CD4-positive, alpha-beta T cell (primary cell): ENCODE data around the gene WASF3. TPM values are rescaled to one million over a fixed set of nuclear protein-coding genes. Genes with fewer than 3 reads are reported as not detected.

ENCODE experiments used
- ATAC-seq: fragments of 200-7000 bp; cut with Tn5 transposase; one replicate; pipeline ENCODE4 v1.10.0; 2022; ENCODE audit warnings: mild to moderate bottlenecking; ENCODE audit not compliant: poor library complexity
- CTCF ChIA-PET: fragments of 350-600 bp; sonication (Branson Sonifier 250); formaldehyde crosslinking; loops from one replicate; lab custom pipeline; 2021; ENCODE audit warnings: antibody characterized with exemption, inconsistent platforms; lab: Charles Lee
- POLR2A ChIA-PET: fragments of 350-600 bp; sonication (Branson Sonifier 250); formaldehyde crosslinking; loops from one replicate; lab custom pipeline; 2021; ENCODE audit warnings: antibody characterized with exemption, inconsistent platforms; lab: Charles Lee
- DNase-seq, 14 experiments: peaks; one replicate each; pipeline ENCODE4 v3.0.0-alpha.2; 2013 to 2020; ENCODE audit warnings: mixed read lengths in 2 of 14
- H3K27ac ChIP-seq, 2 donors: one replicate each; pipeline versions ENCODE4 v1.5.1 to v1.7.0; 2013; ENCODE audit warnings: low read length in 2 of 2, low read depth in 1 of 2, mild to moderate bottlenecking in 1 of 2
- H3K27me3 ChIP-seq, 2 experiments: 1 replicate in 1 of 2; 2 replicates in 1 of 2; pipeline versions ENCODE4 v1.6.1 to v1.7.0; 2013; ENCODE audit warnings: low read length in 2 of 2, control low read depth in 1 of 2, mild to moderate bottlenecking in 1 of 2, moderate library complexity in 1 of 2; ENCODE audit not compliant: insufficient read depth in 2 of 2, control insufficient read depth in 1 of 2
- H3K36me3 ChIP-seq: one replicate; pipeline ENCODE4 v1.6.1; 2013; ENCODE audit warnings: low read length, control low read depth; ENCODE audit not compliant: insufficient read depth
- H3K4me1 ChIP-seq: one replicate; pipeline ENCODE4 v1.6.1; 2013; ENCODE audit warnings: low read length, control low read depth; ENCODE audit not compliant: insufficient read depth
- H3K4me3 ChIP-seq: one replicate; pipeline ENCODE4 v1.5.1; 2013; ENCODE audit warnings: mild to moderate bottlenecking, low read length, moderate library complexity
- H3K9me3 ChIP-seq, 2 experiments: 1 replicate in 1 of 2; 2 replicates in 1 of 2; pipeline versions ENCODE4 v1.6.1 to v1.7.0; 2013; ENCODE audit warnings: low read length in 2 of 2, mild to moderate bottlenecking in 2 of 2, control low read depth in 1 of 2, moderate library complexity in 1 of 2; ENCODE audit not compliant: control insufficient read depth in 1 of 2, insufficient read depth in 1 of 2
- H3K27ac Mint-ChIP-seq: one replicate; pipeline ENCODE4 v1.8.0; 2020; ENCODE audit warnings: mixed read lengths
- H3K27me3 Mint-ChIP-seq: one replicate; pipeline ENCODE4 v1.8.0; 2021; ENCODE audit warnings: mixed read lengths
- H3K36me3 Mint-ChIP-seq: one replicate; pipeline ENCODE4 v1.8.0; 2021; ENCODE audit warnings: low read depth, mixed read lengths
- H3K4me1 Mint-ChIP-seq: one replicate; pipeline ENCODE4 v1.8.0; 2021; ENCODE audit warnings: low read depth, mixed read lengths
- H3K4me3 Mint-ChIP-seq: one replicate; pipeline ENCODE4 v1.8.0; 2020; ENCODE audit warnings: mild to moderate bottlenecking, mixed read lengths
- H3K9me3 Mint-ChIP-seq: one replicate; pipeline ENCODE4 v1.8.0; 2020; ENCODE audit warnings: mixed read lengths
- CTCF ChIP-seq: fragments of 200-600 bp; IDR thresholded peaks from one replicate; pipeline ENCODE4 v1.8.0; 2022; ENCODE audit warnings: antibody characterized with exemption, mild to moderate bottlenecking
- intact Hi-C, 2 experiments: fragments of 100-400 bp; cut with DNase I in 1 of 2; cut with micrococcal nuclease in 1 of 2; formaldehyde crosslinking; loops; one replicate each; pipeline versions ENCODE4 v1.15.1 to v1.9.0; 2023 to 2025; cut with DNase I, micrococcal nuclease
- total RNA-seq, 174 experiments: library from RNA in 2 of 174; stranded (reverse) in 2 of 174; gene quantifications; one replicate each; pipeline ENCODE4 v1.2.3 and lab custom pipeline; 2021 to 2026

Gene WASF3
- total RNA-seq, 2 experiments from 2014 or later, result 0.08 TPM; not detected in 1

GRCh38 chr13:26596458-26596857 lies 39.0 kb downstream of the WASF3 start:
- no peak overlapping the region for H3K27ac Mint-ChIP-seq
- peaks cover 6% of the 10 kb centered on the region for H3K9me3 Mint-ChIP-seq
- no peak overlapping the region for H3K4me3 Mint-ChIP-seq
- Histone ChIP-seq H3K27me3 (peaks cover 0 to 7% of the 10 kb centered on the region in 2 experiments), H3K27ac (no peak overlapping the region), H3K4me3 (no peak overlapping the region), H3K9me3 (peaks cover 0 to 10% of the 10 kb centered on the region in 2 experiments), H3K36me3 (no peaks in the 10 kb centered on the region), H3K4me1 (no peaks in the 10 kb centered on the region)
- no peak for ATAC-seq
- no peaks in the 10 kb centered on the region for H3K36me3 Mint-ChIP-seq
- H3K27me3 Mint-ChIP-seq, result peaks cover 38% of the 10 kb centered on the region
- H3K4me1 Mint-ChIP-seq, result no peaks in the 10 kb centered on the region
- DNase-seq, result no peak
- ChIA-PET POLR2A (no interaction called here), CTCF (no interaction called here)
- intact Hi-C loops, result no loop called here
- TF ChIP-seq CTCF, result no peak

- Mint-ChIP-seq H3K27ac (no peak overlapping the region), H3K27me3 (peaks cover 29% of the 10 kb centered on the region), H3K4me1 (no peaks in the 10 kb centered on the region), H3K4me3 (no peak overlapping the region), H3K36me3 (no peaks in the 10 kb centered on the region), H3K9me3 (peaks cover 6% of the 10 kb centered on the region)
- no peak for TF ChIP-seq CTCF
- Histone ChIP-seq H3K27ac (no peak overlapping the region), H3K4me1 (no peaks in the 10 kb centered on the region), H3K36me3 (no peaks in the 10 kb centered on the region), H3K9me3 (peaks cover 0 to 10% of the 10 kb centered on the region in 2 experiments), H3K4me3 (no peak overlapping the region), H3K27me3 (peaks cover 0 to 4% of the 10 kb centered on the region in 2 experiments)
- intact Hi-C loops, result no loop called here
- POLR2A ChIA-PET, result no interaction called here
- ATAC-seq (no peak), DNase-seq (no peak)
- CTCF ChIA-PET, result no interaction called here
These were observed 41.9 kb downstream of the WASF3 start for GRCh38 chr13:26599403-26599802.

- H3K27ac ChIP-seq, result no peak overlapping the region
- CTCF ChIA-PET, result no interaction called here
- POLR2A ChIA-PET, result no interaction called here
- intact Hi-C loops, result no loop called here
- ATAC-seq (no peak), DNase-seq (no peak)
- H3K4me1 ChIP-seq, result no peaks in the 10 kb centered on the region
- H3K4me3 ChIP-seq, result no peak overlapping the region
- Mint-ChIP-seq H3K27me3 (peaks cover 25% of the 10 kb centered on the region), H3K36me3 (no peaks in the 10 kb centered on the region), H3K4me3 (no peak overlapping the region), H3K4me1 (no peaks in the 10 kb centered on the region), H3K9me3 (peaks cover 6% of the 10 kb centered on the region), H3K27ac (no peak overlapping the region)
- peaks cover 0 to 4% of the 10 kb centered on the region in 2 experiments for H3K27me3 ChIP-seq
- no peaks in the 10 kb centered on the region for H3K36me3 ChIP-seq
- no peak for TF ChIP-seq CTCF
- H3K9me3 ChIP-seq, result peaks cover 0 to 10% of the 10 kb centered on the region in 2 experiments
These were observed 42.4 kb downstream of the WASF3 start for GRCh38 chr13:26599860-26600259.
